ENCODE data around the gene ARL13A. TPM values are rescaled to one million over a fixed set of nuclear protein-coding genes. Genes with fewer than 3 reads are reported as not detected.
A peak's percentile ranks its signal among the peaks of the same experiment; 100 is the strongest.
"Not testable (repeated sequence)": the region's sequence is repeated elsewhere in the genome, so short reads cannot be mapped to it uniquely, and the experiment has no call there.

Gene ARL13A
- total RNA-seq, 2 donors from 2014 or later = not detected

DNA sequence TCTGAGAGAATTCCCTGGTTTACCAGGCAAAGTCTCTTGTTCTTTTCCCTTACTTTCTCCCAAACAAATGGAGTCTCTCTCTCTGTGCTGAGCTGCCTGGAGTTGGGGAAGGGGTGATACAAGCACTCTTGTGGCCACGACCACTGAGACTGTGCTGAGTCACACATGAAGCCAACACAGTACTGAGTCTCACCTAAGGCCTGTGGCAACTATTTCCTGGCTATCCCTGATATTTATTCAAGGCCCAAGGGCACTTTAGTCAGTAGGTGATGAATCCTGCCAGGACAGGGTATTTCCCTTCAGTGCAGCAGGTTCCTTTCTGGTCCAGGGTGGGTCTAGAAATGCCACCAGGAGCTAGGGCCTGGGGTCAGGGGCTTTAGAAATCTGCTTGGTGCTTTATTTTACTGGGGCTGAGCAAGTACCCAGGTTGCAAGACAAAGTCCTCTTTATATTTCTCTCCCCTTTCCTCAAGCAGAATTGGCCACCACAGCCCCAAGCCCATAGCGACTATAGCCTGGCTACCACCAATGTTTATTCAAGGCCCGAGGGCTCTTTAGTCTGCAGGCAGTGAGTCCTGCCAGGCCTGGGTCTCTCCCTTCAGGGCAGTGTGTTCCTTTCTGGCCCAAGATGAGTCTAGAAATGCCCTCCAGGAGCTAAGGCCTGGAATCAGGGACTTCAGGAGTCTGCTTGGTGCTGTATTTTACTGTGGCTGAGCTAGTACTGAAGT lies 10.5 kb downstream of the ARL13A start:
- DNase-seq (ENCODE audit: low spot score in 2 of 2) (no peak), ATAC-seq (peak; percentile 64 to 90)
- peaks cover 0 to 5% of the 10 kb centered on the region in 2 donors for H3K36me3 Mint-ChIP-seq
- no peaks in the 10 kb centered on the region for H3K9me3 Mint-ChIP-seq
- peak overlapping the region in 1 of 2 donors; percentile 48 for H3K27ac Mint-ChIP-seq

DNA sequence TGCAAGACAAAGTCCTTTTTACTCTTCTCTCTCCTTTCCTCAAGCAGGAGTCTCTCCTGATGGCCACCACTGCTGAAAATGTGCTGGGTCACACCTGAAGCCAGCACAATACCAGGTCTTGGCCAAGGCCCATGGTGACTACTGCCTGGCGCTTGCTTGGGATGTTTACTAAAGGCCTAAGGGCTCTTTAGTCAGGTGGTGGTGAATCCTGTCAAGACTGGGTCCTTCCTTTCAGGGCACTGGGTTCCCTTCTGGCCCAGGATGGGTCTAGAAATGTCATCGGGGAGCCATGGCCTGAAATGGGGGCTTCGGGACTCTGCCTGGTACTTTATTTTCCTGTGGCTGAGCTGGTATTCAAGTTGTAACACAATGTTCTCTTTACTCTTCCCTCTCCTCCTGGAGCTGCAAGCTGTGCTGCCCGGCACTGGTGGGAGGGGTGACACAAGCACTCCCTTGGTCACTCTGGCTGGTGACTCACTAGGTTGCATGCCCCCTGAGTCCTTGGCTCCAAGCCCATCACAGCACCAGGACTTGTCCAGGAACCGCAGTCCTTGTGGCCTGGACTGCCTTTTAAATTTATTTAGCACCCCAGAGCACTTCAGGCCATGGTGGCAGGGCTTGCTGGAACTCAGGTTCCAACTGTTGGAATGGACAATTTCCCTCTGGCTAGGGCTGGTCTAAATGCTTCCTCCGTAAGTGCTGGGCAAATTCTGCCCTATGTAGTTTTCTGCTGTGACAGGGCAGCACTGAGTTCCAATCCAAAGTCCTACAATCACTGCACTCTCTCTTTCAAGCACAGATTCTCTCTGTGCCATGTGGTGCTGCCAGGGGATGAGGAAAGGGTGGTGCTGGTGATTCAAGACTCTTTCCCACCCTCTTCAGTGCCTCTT lies 11.3 kb downstream of the ARL13A start:
- DNase-seq (ENCODE audit: low spot score in 2 of 2) (no peak), ATAC-seq (no peak)
- H3K36me3 Mint-ChIP-seq = peaks cover 0 to 5% of the 10 kb centered on the region in 2 donors
- peak overlapping the region; percentile 36 to 48 for H3K27ac Mint-ChIP-seq
- H3K9me3 Mint-ChIP-seq = no peaks in the 10 kb centered on the region

DNA sequence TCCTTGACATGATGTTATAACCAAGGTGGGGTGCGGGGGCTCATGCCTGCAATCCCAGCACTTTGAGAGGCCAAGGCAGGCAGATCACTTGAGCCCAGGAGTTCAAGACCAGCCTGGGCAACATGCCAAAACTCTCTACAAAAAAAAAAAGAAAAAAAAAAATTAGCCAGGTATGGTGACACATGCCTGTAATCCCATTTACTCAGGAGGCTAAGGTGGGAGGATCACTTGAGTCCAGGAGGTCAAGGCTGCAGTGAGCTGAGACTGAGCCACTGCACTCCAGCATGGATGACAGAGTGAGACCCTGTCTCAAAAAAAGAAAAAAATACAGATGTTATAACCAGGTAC lies 12.0 kb downstream of the ARL13A start:
- not testable (repeated sequence) for H3K9me3 Mint-ChIP-seq; DNase-seq (ENCODE audit: low spot score in 2 of 2); ATAC-seq; H3K27ac Mint-ChIP-seq; H3K36me3 Mint-ChIP-seq

DNA sequence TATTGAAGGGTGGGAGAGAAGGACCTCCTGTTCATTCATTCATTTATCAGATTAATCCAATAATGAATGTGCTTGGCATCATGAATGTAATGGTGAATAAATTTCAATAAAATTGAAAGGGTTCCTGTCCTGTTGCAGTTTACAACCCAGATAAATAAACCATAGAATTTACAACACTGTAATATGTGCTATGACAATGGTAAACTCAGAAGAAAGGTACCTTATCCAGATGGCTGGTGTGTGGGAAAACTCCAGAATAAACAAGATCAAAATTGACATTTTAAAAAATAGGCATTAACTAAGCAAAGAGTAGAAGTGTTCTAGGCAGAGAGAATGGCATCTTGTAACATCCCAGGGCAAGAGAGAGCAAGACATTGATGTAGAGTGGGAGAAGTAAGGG lies 15.3 kb downstream of the ARL13A start:
- Mint-ChIP-seq H3K9me3 (no peaks in the 10 kb centered on the region), H3K27ac (no peak overlapping the region), H3K36me3 (no peaks in the 10 kb centered on the region)
- DNase-seq (ENCODE audit: low spot score in 2 of 2) (no peak), ATAC-seq (no peak)

DNA sequence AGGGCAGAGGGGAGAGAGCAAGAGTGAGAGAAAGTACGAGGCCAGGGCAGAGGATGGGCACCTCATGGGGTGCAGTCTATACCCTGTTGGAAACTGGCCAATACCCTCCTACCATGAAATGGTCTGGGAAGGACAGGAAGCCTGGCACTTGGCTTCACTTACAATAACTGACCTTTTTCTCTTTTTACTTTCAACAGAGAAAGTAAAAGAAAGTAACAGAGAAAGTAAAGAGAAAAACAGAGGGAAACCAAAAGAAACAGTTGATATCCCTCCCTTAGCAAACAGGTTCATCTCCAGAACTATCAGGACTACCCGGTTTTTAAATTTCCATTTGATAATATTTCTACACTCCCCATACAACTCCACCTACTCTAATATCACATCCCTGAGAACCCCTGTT lies 20.6 kb downstream of the ARL13A start:
- ATAC-seq (no peak), DNase-seq (ENCODE audit: low spot score in 2 of 2) (no peak)
- no peaks in the 10 kb centered on the region for H3K36me3 Mint-ChIP-seq
- no peaks in the 10 kb centered on the region for H3K9me3 Mint-ChIP-seq
- H3K27ac Mint-ChIP-seq = no peak overlapping the region

DNA sequence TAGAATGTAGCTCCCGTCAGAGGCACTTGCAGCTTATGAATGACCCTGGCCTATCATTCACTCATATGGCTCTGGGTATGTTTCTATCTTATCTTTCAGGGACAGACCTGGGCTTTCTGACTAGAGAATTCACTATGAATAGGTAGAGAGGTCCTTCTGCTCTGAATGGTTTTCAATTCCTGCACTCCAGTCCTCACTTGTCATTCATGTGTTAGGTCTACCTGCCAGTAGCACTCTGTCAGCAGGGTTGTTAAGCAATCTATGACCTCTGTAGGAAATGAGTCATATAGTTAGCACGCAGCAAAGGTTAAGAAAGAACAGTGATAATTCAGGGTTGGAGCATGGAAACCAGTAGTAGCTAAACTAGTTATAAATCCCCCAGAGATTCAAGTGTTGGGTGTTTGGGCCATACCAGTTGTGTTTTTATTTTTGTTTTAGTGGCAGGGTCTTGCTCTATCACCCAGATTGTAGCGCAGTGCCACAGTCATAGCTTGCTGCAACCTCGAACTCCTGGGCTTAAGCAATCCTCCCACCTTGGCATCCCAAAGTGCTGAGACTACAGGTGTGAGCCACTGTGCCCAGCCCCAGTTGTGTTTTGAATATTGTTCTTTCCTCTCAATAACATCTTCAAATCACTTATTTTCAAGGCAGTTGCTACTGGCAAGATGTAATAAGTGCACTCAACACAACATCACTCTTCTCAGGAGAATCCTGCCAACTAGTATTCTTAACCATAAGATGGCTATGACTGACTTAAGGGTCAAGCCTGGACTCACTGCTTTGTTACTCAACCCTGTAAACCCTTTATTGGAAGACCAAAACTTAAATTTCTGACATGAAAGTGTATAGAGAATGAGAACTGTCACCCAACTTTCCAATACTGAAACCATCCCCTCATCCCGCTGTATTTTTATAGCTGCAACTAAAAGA lies 25.1 kb downstream of the ARL13A start:
- no peaks in the 10 kb centered on the region for H3K9me3 Mint-ChIP-seq
- peak; percentile 90 to 91 for ATAC-seq
- H3K27ac Mint-ChIP-seq = peak overlapping the region; percentile 74 to 95
- peak in 1 of 2 donors; percentile 8 for DNase-seq (ENCODE audit: low spot score in 2 of 2)
- no peaks in the 10 kb centered on the region for H3K36me3 Mint-ChIP-seq

DNA sequence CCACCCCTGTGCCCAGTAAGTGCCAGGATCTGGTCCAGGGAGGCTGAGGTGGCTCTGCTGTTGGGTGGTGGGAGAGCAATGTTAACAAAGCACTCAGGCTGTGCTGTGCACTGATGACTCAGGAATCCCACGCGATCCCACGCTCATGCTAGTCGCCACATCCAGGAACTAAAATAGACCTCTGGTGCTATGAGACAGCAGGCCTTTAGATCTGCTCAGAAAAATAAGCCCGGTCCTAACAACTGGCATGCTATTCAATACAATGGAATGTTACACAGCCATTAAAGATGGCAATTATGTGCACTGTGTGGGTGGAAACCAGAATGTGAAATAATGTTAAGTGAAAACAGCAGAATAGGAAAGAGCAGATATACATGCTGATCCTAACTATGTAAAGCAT lies 26.0 kb downstream of the ARL13A start:
- Mint-ChIP-seq H3K9me3 (no peaks in the 10 kb centered on the region), H3K36me3 (no peaks in the 10 kb centered on the region), H3K27ac (peak overlapping the region; percentile 74 to 95)
- peak in 1 of 2 donors; percentile 6 for DNase-seq (ENCODE audit: low spot score in 2 of 2)
- ATAC-seq = peak; percentile 50 to 52

DNA sequence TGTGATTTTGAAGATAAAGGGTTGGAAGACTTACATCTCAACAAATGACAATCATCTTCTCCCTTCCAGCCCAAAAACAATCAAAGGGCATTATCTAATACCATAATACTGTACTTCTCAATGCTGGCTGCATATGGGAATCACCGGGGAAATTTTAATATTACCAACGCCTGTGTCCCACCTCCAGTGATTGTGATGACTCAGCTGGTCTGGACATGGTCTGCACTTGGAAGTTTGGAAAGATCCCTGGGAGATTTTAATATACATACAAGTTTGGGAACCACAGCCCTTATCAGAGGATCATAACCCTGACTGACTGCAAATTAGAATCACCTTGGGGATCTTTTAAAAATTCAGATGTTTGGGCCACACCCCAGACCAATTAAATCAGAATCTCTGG lies 29.9 kb downstream of the ARL13A start:
- no peak for ATAC-seq
- no peaks in the 10 kb centered on the region for H3K9me3 Mint-ChIP-seq

DNA sequence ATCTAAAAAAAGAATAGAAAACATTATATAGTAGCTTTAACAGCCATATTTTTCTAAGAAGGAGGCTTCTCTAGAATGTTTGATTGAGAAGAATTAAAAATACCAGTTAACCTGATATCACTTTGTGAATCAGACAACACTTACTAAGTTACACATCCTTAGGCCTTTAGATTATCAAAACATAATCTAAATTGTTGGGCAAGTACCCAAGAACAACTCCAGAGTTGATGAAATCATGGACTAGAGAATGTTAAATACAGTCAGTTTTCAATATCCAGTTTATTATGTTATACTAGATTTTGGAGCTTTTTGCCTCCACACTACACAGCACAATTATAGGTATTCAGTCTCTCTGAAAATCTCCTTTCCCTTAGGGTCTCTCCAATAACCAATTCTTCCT lies 39.6 kb downstream of the ARL13A start:
- no peak overlapping the region for H3K27ac Mint-ChIP-seq
- DNase-seq (ENCODE audit: low spot score in 2 of 2) (no peak), ATAC-seq (no peak)
- H3K9me3 Mint-ChIP-seq = no peaks in the 10 kb centered on the region
- H3K36me3 Mint-ChIP-seq = peaks cover 0 to 5% of the 10 kb centered on the region in 2 donors

More for the DNA sequence above, 29.9 kb downstream of the ARL13A start:
- H3K36me3 Mint-ChIP-seq = no peaks in the 10 kb centered on the region
- H3K27ac Mint-ChIP-seq = no peak overlapping the region
- DNase-seq (ENCODE audit: low spot score in 2 of 2) = no peak

DNA sequence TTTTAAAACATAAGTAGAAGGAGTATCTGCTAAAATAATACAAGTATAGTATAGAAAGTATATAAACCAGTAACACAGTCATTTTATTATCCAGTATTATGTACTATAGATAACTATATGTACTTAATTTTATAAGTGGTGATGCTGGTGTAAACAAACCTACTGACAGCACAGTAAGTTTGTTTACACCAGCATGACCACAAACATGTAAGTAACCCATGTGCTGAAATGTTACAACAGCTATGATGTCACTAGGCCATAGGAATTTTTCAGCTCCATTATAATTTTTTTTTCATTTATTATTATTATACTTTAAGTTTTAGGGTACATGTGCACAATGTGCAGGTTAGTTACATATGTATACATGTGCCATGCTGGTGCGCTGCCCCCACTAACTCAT lies 42.5 kb downstream of the ARL13A start:
- not testable (repeated sequence) for H3K36me3 Mint-ChIP-seq; H3K27ac Mint-ChIP-seq; DNase-seq (ENCODE audit: low spot score in 2 of 2); H3K9me3 Mint-ChIP-seq; ATAC-seq

DNA sequence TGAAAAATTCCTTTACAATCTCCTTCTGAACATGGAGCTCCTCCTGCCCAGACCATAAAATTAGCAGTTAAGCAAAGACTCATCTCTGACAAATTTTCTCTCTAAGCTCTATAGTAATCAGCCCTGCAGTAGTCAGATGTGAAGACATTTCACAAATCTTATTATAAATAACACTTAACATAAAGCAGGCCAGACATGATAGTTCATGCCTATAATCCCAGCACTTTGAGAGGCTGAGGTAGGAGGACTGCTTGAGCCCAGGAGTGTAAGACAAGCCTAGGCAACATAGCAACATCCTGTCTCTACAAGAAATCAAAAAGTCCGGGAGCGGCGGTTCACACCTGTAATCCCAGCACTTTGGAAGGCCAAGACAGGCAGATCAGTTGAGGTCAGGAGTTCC lies 52.5 kb downstream of the ARL13A start:
- no peaks in the 10 kb centered on the region for H3K9me3 Mint-ChIP-seq
- ATAC-seq = no peak
- no peak for DNase-seq (ENCODE audit: low spot score in 2 of 2)
- no peak overlapping the region for H3K27ac Mint-ChIP-seq
- H3K36me3 Mint-ChIP-seq = peaks cover 0 to 5% of the 10 kb centered on the region in 2 donors

DNA sequence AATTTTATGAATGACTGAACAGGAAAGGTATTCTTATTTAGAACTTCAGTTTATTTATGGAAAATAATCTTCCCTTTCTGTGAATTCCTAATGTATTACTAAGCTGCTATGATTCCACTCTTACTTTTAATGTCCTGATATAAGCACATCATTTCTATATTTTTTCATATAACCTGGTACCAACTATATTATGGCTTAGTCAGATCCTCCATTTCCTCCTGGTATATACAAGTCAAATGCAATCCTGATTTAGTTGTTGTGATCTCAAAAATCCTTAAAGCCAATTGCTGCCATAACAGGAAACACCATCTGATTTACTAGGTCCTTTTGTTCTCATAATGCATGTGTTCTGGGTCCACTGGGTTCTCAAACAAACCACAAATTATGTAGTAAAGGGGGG lies 55.6 kb downstream of the ARL13A start:
- DNase-seq (ENCODE audit: low spot score in 2 of 2) = no peak
- no peak for ATAC-seq
- Mint-ChIP-seq H3K36me3 (peaks cover 13 to 15% of the 10 kb centered on the region in 2 donors), H3K9me3 (peaks cover 0 to 7% of the 10 kb centered on the region in 2 donors), H3K27ac (peak overlapping the region in 1 of 2 donors; percentile 61)

DNA sequence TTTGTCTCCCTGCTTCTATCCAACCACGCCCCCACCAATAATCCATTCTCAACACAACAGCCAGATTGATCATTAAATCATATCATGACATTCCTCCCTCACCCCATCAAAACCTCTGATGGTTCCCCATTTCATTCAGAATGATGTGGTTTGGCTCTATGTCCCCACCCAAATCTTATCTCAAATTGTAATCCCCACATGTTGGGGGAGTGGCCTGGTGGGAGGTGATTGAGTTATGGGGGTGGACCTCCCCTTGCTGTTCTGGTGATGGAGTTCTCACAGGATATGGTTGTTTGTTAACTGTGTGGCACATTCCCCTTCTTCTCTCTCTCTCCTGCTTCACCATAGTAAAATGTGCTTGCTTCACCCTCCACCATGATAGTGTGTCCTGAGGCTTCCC lies 59.1 kb downstream of the ARL13A start:
- no peak for ATAC-seq
- no peak for DNase-seq (ENCODE audit: low spot score in 2 of 2)
- Mint-ChIP-seq H3K9me3 (peaks cover 0 to 7% of the 10 kb centered on the region in 2 donors), H3K27ac (peak overlapping the region; percentile 48 to 58), H3K36me3 (peaks cover 10 to 15% of the 10 kb centered on the region in 2 donors)

DNA sequence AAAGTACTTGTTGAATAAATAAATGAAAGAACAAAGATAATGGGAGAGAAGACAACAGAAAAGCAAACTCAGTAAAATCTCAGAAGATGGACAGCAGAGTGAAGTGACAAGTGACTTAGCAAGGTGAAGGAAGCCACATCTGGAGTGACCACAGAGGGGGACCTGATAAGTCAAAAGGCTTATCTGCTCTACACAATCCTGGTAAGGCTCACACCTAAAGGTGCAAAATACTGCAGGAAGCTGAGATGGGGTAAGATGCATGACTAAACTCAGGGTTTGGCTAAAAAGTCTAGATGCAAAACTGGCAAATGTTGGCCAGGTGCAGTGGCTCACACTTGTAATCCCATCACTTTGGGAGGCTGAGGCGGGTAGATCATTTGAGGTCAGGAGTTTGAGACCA lies 60.2 kb downstream of the ARL13A start:
- Mint-ChIP-seq H3K36me3 (peaks cover 10 to 15% of the 10 kb centered on the region in 2 donors), H3K27ac (no peak overlapping the region), H3K9me3 (peaks cover 0 to 7% of the 10 kb centered on the region in 2 donors)
- DNase-seq (ENCODE audit: low spot score in 2 of 2) = no peak
- no peak for ATAC-seq

DNA sequence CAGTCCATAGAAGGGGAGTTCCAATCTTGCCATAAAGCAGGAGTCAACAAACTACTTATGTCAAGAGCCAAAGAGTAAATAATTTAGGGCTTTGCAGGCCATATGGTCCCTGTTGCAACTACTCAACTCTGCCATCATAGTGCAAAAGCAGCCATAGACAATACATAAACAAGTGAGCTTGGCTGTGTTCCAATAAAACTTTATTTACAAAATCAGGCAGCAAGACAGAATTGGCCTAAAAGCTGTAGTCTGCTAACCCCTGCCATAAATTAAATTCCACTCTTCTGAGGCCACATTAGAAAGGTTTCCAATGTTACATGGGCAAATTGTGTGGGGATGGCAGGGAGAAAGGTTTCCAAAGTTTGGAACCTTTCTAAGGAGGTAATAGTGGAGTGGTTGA lies 67.7 kb downstream of the ARL13A start:
- Mint-ChIP-seq H3K27ac (no peak overlapping the region), H3K36me3 (no peaks in the 10 kb centered on the region), H3K9me3 (no peaks in the 10 kb centered on the region)
- DNase-seq (ENCODE audit: low spot score in 2 of 2) = no peak
- no peak for ATAC-seq

DNA sequence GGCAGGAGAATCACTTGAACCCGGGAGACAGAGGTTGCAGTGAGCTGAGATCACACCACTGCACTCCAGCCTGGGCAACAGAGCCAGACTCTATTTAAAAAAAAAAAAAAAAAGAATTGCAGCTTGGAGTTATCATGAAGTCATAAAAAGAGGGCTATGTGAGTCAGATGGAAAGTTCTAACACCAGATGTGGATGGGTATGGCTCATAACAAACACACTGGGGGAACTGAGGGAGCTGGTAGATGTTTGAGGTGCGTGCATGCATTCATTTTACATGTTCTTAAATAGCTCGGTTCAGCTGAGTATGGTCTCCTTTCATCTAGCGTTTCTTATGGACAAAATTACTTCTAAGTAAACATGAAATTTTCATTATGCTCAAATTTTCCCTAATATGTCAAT lies 70.7 kb downstream of the ARL13A start:
- Mint-ChIP-seq H3K36me3 (no peaks in the 10 kb centered on the region), H3K9me3 (no peaks in the 10 kb centered on the region), H3K27ac (no peak overlapping the region)
- ATAC-seq = peak; percentile 86 to 97
- DNase-seq (ENCODE audit: low spot score in 2 of 2) = no peak
